SK-N-SH treated with all-trans-retinoic acid at 6 μM for 48 hours (cell line): ENCODE data around the gene SIM1.

ENCODE experiments used
- ATAC-seq: fragments of 200-7000 bp; cut with Tn5 transposase; 3 replicates; pipeline ENCODE4 v1.9.1; 2020; ENCODE audit warnings: mild to moderate bottlenecking, moderate library complexity
- ARNTL ChIP-seq: fragments of 450-650 bp; formaldehyde crosslinking; IDR thresholded peaks from 2 replicates; pipeline ENCODE4 v1.5.0; 2020; ENCODE audit warnings: low read depth, mild to moderate bottlenecking, moderate library complexity, borderline replicate concordance
- CREB5 ChIP-seq: fragments of 250-450 bp; sonication (Bioruptor Pico); IDR thresholded peaks from 2 replicates; pipeline ENCODE4 v1.5.1; 2020; ENCODE audit warnings: low read depth, mild to moderate bottlenecking, moderate library complexity
- CSDC2 ChIP-seq: fragments of 250-450 bp; sonication (Bioruptor Pico); IDR thresholded peaks from 2 replicates; pipeline ENCODE4 v1.5.0; 2020; ENCODE audit warnings: mild to moderate bottlenecking, moderate library complexity
- ESRRG ChIP-seq: fragments of 250-450 bp; sonication (Bioruptor Pico); IDR thresholded peaks from 2 replicates; pipeline ENCODE4 v1.6.1; 2021; ENCODE audit warnings: mild to moderate bottlenecking
- ISL1 ChIP-seq: fragments of 250-450 bp; sonication (Bioruptor Pico); IDR thresholded peaks from 2 replicates; pipeline ENCODE4 v2.1.2; 2022; ENCODE audit warnings: mild to moderate bottlenecking, moderate library complexity
- PPARA ChIP-seq: fragments of 250-450 bp; sonication (Bioruptor Pico); IDR thresholded peaks from 2 replicates; pipeline ENCODE4 v1.5.0; 2020; ENCODE audit warnings: mild to moderate bottlenecking, borderline replicate concordance
- RARB ChIP-seq: fragments of 250-450 bp; sonication (Bioruptor Pico); IDR thresholded peaks from 2 replicates; pipeline ENCODE4 v1.8.0; 2021; ENCODE audit warnings: mild to moderate bottlenecking, moderate library complexity
- SNAI2 ChIP-seq: fragments of 250-450 bp; sonication (Bioruptor Pico); IDR thresholded peaks from 2 replicates; pipeline ENCODE4 v1.5.0; 2020; ENCODE audit warnings: mild to moderate bottlenecking, moderate library complexity
- TCF4 ChIP-seq: fragments of 250-450 bp; sonication (Bioruptor Pico); IDR thresholded peaks from 2 replicates; pipeline ENCODE4 v1.8.0; 2021; ENCODE audit warnings: mild to moderate bottlenecking, moderate library complexity, borderline replicate concordance
- TOX ChIP-seq: fragments of 250-450 bp; sonication (Bioruptor Pico); IDR thresholded peaks from 2 replicates; pipeline ENCODE4 v1.8.0; 2021; ENCODE audit warnings: mild to moderate bottlenecking, moderate library complexity, borderline replicate concordance
- ZFP30 ChIP-seq: fragments of 450-650 bp; formaldehyde crosslinking; IDR thresholded peaks from 2 replicates; pipeline ENCODE4 v1.5.0; 2022; ENCODE audit warnings: mild to moderate bottlenecking, moderate library complexity
- TF ChIP-seq, protein P1 (sequence below): fragments of 250-450 bp; sonication (Bioruptor Pico); IDR thresholded peaks from 2 replicates; pipeline ENCODE4 v1.5.0; 2020; ENCODE audit warnings: mild to moderate bottlenecking, moderate library complexity
- TF ChIP-seq, protein P2 (sequence below): fragments of 250-450 bp; sonication (Bioruptor Pico); IDR thresholded peaks from 2 replicates; pipeline ENCODE4 v1.8.0; 2021; ENCODE audit warnings: low read depth, mild to moderate bottlenecking, moderate library complexity, borderline replicate concordance
- TF ChIP-seq, protein P3 (sequence below): fragments of 250-450 bp; sonication (Bioruptor Pico); IDR thresholded peaks from 2 replicates; pipeline ENCODE4 v1.5.1; 2021; ENCODE audit warnings: mild to moderate bottlenecking, moderate library complexity
- TF ChIP-seq, protein P4 (sequence below): fragments of 250-450 bp; sonication (Bioruptor Pico); IDR thresholded peaks from 2 replicates; pipeline ENCODE4 v1.8.0; 2020; ENCODE audit warnings: mild to moderate bottlenecking, moderate library complexity, borderline replicate concordance

The SIM1 gene

DNA sequence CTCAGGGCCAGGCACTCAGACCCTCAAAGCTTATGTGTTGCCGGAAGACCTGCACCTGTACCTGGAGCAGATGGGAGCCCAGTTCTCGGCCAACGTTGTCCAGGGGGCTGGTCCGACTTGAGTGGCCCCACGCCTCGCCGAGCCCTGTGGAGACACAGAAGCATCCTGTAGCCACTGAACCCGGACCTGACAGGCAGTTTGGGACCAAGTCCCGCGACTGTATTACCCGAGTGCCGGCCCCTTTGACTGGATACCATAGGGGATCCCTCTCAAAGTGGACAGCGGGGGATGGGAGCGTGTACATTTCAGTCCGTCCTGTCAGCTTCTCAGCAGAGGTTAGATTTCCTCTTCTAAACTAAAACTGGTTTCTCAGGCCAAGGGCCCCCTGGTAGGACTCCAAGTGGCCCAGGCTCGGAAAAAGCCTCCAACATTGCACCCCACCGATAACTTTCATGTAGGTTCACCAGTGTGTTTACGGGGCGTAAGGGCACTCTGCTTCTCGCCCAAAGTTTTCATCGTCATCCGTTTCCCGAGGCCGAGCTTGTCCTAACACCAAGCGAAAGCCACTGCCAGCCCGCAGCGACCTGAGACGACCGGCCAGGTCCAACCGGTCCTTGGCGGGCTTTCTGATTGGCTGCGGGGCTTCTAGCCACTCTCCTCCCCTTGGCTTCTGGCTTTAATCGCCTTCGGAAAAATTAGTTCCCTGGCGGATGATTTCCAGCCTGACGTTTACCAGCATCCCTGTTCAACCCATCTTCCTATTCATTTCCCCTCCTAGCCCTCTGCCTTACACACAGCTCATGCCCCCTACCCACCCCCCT, 10.8 kb downstream of the SIM1 start:
- TF ChIP-seq TCF4 (CRISPR knock-in tag) (no peak), TOX (CRISPR knock-in tag) (no peak), ZFP30 (CRISPR knock-in tag) (no peak)
- TF ChIP-seq, protein P1, sequence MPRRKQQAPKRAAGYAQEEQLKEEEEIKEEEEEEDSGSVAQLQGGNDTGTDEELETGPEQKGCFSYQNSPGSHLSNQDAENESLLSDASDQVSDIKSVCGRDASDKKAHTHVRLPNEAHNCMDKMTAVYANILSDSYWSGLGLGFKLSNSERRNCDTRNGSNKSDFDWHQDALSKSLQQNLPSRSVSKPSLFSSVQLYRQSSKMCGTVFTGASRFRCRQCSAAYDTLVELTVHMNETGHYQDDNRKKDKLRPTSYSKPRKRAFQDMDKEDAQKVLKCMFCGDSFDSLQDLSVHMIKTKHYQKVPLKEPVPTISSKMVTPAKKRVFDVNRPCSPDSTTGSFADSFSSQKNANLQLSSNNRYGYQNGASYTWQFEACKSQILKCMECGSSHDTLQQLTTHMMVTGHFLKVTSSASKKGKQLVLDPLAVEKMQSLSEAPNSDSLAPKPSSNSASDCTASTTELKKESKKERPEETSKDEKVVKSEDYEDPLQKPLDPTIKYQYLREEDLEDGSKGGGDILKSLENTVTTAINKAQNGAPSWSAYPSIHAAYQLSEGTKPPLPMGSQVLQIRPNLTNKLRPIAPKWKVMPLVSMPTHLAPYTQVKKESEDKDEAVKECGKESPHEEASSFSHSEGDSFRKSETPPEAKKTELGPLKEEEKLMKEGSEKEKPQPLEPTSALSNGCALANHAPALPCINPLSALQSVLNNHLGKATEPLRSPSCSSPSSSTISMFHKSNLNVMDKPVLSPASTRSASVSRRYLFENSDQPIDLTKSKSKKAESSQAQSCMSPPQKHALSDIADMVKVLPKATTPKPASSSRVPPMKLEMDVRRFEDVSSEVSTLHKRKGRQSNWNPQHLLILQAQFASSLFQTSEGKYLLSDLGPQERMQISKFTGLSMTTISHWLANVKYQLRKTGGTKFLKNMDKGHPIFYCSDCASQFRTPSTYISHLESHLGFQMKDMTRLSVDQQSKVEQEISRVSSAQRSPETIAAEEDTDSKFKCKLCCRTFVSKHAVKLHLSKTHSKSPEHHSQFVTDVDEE (CRISPR knock-in tag): no peak
- ATAC-seq: peak; percentile 18; the same call in 2 of the 3 replicates

DNA sequence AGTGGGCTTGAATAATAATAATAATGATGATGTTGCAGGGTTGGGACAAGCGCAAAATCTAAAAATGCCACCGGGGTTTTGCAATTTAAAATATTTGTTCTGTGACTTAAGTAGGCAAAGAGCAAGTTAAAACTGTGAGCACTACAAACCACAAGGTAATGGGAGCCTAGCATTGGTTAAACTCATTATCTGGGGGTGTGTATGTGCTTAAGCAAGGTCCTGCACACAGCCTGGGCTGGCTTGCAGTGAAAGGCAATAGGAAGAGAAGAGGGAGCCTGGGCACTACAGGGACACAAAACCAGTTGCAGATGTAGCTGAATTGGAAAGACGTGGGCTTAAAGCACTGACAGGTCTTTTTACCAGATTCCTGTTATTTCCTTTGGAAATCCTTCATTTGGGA, 11.7 kb downstream of the SIM1 start:
- ATAC-seq: no peak
- TF ChIP-seq TOX (CRISPR knock-in tag): no peak
- TF ChIP-seq PPARA: no peak
- no peak for TF ChIP-seq CSDC2 (CRISPR knock-in tag)
- no peak for TF ChIP-seq SNAI2
- TF ChIP-seq ARNTL (CRISPR knock-in tag): no peak
- TF ChIP-seq, protein P1 (CRISPR knock-in tag): no peak
- TF ChIP-seq, protein P2, sequence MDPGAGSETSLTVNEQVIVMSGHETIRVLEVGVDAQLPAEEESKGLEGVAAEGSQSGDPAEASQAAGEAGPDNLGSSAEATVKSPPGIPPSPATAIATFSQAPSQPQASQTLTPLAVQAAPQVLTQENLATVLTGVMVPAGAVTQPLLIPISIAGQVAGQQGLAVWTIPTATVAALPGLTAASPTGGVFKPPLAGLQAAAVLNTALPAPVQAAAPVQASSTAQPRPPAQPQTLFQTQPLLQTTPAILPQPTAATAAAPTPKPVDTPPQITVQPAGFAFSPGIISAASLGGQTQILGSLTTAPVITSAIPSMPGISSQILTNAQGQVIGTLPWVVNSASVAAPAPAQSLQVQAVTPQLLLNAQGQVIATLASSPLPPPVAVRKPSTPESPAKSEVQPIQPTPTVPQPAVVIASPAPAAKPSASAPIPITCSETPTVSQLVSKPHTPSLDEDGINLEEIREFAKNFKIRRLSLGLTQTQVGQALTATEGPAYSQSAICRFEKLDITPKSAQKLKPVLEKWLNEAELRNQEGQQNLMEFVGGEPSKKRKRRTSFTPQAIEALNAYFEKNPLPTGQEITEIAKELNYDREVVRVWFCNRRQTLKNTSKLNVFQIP: no peak
- no peak for TF ChIP-seq CREB5 (CRISPR knock-in tag)
- TF ChIP-seq, protein P3, sequence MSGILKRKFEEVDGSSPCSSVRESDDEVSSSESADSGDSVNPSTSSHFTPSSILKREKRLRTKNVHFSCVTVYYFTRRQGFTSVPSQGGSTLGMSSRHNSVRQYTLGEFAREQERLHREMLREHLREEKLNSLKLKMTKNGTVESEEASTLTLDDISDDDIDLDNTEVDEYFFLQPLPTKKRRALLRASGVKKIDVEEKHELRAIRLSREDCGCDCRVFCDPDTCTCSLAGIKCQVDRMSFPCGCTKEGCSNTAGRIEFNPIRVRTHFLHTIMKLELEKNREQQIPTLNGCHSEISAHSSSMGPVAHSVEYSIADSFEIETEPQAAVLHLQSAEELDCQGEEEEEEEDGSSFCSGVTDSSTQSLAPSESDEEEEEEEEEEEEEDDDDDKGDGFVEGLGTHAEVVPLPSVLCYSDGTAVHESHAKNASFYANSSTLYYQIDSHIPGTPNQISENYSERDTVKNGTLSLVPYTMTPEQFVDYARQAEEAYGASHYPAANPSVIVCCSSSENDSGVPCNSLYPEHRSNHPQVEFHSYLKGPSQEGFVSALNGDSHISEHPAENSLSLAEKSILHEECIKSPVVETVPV (CRISPR knock-in tag): no peak
- no peak for TF ChIP-seq ZFP30 (CRISPR knock-in tag)
- TF ChIP-seq ESRRG (CRISPR knock-in tag): no peak
- TF ChIP-seq, protein P4, sequence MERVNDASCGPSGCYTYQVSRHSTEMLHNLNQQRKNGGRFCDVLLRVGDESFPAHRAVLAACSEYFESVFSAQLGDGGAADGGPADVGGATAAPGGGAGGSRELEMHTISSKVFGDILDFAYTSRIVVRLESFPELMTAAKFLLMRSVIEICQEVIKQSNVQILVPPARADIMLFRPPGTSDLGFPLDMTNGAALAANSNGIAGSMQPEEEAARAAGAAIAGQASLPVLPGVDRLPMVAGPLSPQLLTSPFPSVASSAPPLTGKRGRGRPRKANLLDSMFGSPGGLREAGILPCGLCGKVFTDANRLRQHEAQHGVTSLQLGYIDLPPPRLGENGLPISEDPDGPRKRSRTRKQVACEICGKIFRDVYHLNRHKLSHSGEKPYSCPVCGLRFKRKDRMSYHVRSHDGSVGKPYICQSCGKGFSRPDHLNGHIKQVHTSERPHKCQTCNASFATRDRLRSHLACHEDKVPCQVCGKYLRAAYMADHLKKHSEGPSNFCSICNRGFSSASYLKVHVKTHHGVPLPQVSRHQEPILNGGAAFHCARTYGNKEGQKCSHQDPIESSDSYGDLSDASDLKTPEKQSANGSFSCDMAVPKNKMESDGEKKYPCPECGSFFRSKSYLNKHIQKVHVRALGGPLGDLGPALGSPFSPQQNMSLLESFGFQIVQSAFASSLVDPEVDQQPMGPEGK (CRISPR knock-in tag): no peak
- no peak for TF ChIP-seq TCF4 (CRISPR knock-in tag)

DNA sequence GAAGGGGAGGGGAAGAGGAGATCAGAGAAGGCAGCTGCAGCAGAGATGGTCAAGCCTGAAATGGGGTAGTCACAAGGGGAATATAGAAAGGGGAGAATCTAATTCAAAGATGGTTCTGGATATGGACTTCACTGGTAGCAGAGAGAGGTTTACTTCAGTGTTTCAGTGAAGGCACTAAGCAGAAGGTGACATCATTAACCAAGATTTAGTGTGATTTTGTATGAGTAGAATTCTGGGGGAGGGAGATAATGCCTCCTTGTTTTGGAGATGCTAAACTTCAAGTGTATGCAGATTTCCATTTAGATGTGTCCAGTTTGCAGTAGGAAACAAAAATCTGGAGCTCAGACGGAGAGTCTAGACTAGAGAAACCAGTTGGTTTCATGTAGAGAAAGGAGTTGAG, 13.1 kb downstream of the SIM1 start:
- TF ChIP-seq, protein P2: no peak
- no peak for TF ChIP-seq TOX (CRISPR knock-in tag)
- TF ChIP-seq, protein P1 (CRISPR knock-in tag): no peak
- TF ChIP-seq ISL1 (CRISPR knock-in tag): no peak
- TF ChIP-seq PPARA: no peak
- no peak for TF ChIP-seq ZFP30 (CRISPR knock-in tag)
- no peak for TF ChIP-seq ARNTL (CRISPR knock-in tag)
- TF ChIP-seq RARB (CRISPR knock-in tag): no peak
- ATAC-seq: no peak
